ENCODE data around the gene THOC3.
A peak's percentile ranks its signal among the peaks of the same experiment; 100 is the strongest.
"Not testable (repeated sequence)": the region's sequence is repeated elsewhere in the genome, so short reads cannot be mapped to it uniquely, and the experiment has no call there.

THOC3 gene

GRCh38 chr5:175954107-175954506, 14.0 kb downstream of the THOC3 start:
- H3K4me3 Mint-ChIP-seq, H3K4me1 Mint-ChIP-seq, H3K27ac Mint-ChIP-seq, H3K36me3 Mint-ChIP-seq, H3K9me3 Mint-ChIP-seq, H3K27me3 Mint-ChIP-seq: not testable (repeated sequence)

DNA sequence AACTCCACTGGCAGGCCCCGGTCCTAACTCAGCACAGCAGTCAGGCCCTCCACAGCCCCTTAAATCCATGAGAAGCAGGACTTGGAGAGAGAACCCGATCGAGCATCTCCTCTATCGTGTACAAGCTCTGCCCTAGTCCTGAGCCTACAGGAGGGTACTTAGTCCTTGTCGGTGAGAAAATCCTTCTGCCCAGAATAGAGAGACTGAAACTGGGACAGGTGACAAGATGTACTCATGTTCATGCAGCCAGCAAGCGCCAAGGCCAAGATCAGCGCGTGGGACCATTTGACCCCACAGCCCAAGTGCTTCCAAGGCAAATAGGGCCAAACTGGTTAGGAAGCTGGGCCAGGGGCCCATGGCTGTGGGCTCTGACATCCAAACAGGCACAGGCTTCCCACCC, 15.3 kb downstream of the THOC3 start:
- H3K36me3 Mint-ChIP-seq, H3K27ac Mint-ChIP-seq, H3K27me3 Mint-ChIP-seq, H3K4me3 Mint-ChIP-seq, H3K4me1 Mint-ChIP-seq, H3K9me3 Mint-ChIP-seq: not testable (repeated sequence)

- H3K36me3 Mint-ChIP-seq, H3K27me3 Mint-ChIP-seq, H3K4me1 Mint-ChIP-seq, H3K4me3 Mint-ChIP-seq, H3K9me3 Mint-ChIP-seq, H3K27ac Mint-ChIP-seq: not testable (repeated sequence)
Measured at GRCh38 chr5:175951339-175951969, 16.7 kb downstream of the THOC3 start.

DNA sequence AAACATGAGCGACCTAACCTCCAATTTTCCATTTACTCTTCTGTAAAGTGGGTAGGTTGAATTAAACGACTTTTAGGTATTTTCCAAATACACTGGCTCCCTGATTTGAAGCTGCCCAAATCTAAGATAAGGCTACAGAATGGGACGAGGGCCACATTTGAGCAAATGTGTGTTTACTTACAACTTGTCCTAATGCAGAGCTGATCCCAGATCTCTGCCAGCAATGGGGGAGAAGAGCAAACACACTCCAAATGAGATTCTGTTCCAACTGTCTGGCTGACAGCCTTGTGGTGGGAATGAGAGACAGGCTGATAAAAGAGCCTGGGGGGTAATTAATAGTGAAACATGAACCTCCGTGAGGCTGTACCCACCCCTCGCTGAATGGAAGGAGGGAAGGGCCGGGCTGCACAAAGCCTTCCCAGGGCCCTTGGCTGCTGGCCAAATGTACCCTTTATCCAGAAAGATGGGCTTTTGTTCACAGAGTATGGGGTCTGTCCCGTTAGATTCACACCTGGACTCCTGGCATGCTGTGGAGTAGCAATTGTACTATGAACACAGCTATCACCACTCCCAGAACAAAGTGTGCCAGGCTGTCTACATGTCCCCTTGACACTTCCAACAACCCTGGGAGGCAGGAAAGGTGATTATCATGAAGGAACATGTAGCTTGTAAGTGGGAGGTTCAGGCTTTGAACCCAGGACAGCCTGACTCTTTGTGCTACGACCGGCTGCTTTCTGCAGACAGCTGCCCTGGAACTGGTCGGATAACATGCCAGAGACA, 19.6 kb downstream of the THOC3 start:
- not testable (repeated sequence) for H3K27ac Mint-ChIP-seq, H3K27me3 Mint-ChIP-seq, H3K4me3 Mint-ChIP-seq, H3K36me3 Mint-ChIP-seq, H3K9me3 Mint-ChIP-seq, H3K4me1 Mint-ChIP-seq

DNA sequence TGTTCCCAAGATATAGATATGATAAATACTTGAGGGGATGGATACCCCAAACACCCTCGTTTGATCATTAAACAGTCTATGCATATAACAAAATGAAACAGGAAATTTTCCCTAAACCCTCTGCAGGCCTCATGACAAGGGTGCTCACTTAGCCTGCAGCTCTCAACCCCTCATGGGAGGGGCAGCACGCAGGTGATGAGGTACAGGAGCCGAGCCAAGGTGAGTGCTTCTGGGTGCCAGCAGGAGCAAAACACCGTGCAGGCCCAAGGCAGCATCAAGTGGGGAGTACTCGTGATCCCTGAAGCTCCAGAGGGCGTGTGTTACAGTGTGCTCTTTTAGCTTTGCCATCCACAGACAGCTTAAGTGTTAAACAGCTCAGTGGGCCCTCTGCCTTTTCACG, 24.9 kb downstream of the THOC3 start:
- not testable (repeated sequence) for H3K4me3 Mint-ChIP-seq, H3K4me1 Mint-ChIP-seq, H3K9me3 Mint-ChIP-seq, H3K36me3 Mint-ChIP-seq, H3K27ac Mint-ChIP-seq, H3K27me3 Mint-ChIP-seq

DNA sequence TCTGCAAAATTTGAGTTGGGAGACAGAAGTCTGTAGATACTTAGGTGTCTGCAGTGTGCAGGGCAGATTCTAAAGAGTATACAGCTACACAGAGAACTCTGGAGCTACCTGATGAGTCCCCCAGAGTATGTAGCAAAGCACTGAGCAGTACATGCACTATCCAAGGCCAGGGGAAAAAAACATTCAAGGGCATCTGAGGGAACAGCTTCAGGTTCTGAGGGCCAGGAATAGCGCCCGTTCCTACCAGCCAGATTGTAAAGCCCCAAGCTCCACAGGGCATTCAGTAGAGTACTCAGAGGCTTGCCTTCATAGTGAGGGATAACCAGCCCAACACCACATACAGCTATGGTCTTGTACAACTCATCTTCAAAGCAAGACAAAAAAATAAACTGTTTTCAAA, 27.5 kb downstream of the THOC3 start:
- not testable (repeated sequence) for H3K4me1 Mint-ChIP-seq, H3K36me3 Mint-ChIP-seq, H3K4me3 Mint-ChIP-seq, H3K27me3 Mint-ChIP-seq, H3K27ac Mint-ChIP-seq, H3K9me3 Mint-ChIP-seq

- H3K4me1 Mint-ChIP-seq, H3K27me3 Mint-ChIP-seq, H3K4me3 Mint-ChIP-seq, H3K27ac Mint-ChIP-seq, H3K9me3 Mint-ChIP-seq, H3K36me3 Mint-ChIP-seq: not testable (repeated sequence)
Measured at GRCh38 chr5:175938489-175938888, 29.6 kb downstream of the THOC3 start.

DNA sequence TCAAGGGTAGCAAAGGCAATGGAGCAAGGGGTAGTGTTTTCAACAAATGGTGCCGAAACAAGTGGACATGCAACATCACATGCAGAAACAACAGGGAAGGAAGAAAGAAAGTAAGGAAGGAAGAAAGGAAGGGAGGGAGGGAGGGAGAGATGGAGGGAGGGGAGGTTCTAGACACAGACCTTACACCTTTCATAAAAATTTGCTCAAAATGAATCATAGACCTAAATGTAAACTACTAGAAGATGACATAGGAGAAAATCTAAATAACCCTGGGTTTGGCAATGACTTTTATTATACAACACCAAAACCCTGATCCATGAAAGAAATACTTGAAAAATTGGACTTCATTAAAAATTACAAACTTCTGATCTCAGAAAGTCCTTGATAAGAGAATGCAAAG, 39.4 kb downstream of the THOC3 start:
- not testable (repeated sequence) for H3K4me3 Mint-ChIP-seq, H3K4me1 Mint-ChIP-seq, H3K9me3 Mint-ChIP-seq, H3K27me3 Mint-ChIP-seq, H3K27ac Mint-ChIP-seq
- peaks cover 24% of the 10 kb centered on the region for H3K36me3 Mint-ChIP-seq

DNA sequence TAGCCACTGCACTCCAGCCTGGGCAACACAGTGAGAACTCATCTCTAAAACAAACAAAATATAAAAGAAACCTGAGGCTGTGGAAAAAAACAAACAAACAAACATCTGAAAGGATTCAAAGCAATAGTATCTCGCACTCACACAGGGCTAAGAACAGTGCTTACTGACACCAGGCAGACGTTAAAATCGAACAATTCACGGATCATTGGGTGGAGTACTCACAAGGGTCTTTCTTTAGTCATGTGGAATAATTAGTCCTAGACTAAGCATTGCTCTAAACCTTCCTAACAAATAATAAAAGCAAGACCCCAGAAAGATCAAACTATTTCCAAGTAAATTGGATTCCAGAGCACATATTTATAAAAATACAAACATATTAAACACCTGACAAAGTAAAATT, 43.0 kb downstream of the THOC3 start:
- not testable (repeated sequence) for H3K9me3 Mint-ChIP-seq, H3K4me3 Mint-ChIP-seq, H3K27me3 Mint-ChIP-seq, H3K27ac Mint-ChIP-seq, H3K4me1 Mint-ChIP-seq
- H3K36me3 Mint-ChIP-seq = peaks cover 31% of the 10 kb centered on the region

GRCh38 chr5:175922192-175922885, 45.8 kb downstream of the THOC3 start:
- Mint-ChIP-seq H3K4me1 (no peaks in the 10 kb centered on the region), H3K4me3 (no peak overlapping the region), H3K27me3 (no peaks in the 10 kb centered on the region), H3K36me3 (peaks cover 21% of the 10 kb centered on the region), H3K9me3 (no peaks in the 10 kb centered on the region), H3K27ac (no peak overlapping the region)

DNA sequence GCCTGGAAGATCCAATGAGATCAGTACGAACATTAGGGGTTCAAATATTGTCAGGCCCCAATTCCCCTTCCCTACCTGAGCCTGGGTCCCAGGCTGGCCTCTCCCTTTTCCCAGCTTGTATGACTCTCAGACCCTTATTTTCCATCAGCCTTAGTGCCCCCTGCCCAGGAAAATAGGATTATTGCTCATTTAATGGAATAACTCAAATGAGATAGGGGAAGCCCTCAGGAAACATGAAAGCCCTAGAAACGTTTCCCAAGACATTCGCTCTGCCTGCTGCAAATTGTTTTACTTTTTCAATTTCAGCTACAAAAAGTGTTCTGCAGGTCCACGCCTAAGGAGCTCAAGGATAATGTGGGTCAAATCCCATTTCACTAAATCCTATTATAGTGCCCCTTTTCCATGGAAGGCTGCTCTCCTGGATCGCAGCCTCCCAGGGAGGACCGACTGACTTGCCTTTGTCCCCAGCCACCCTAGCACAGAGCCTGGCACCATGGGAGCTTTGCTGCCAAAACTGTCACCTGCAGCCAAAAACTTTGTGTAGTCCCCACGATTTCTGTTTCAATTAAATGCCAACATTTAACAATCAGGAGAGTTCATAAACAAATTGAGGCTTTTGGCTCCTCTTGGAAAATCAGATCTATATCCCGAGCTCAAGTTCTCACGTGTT, 46.9 kb downstream of the THOC3 start:
- Mint-ChIP-seq H3K9me3 (no peaks in the 10 kb centered on the region), H3K4me1 (no peaks in the 10 kb centered on the region), H3K27me3 (no peaks in the 10 kb centered on the region), H3K4me3 (no peak overlapping the region), H3K27ac (no peak overlapping the region), H3K36me3 (peaks cover 25% of the 10 kb centered on the region)

DNA sequence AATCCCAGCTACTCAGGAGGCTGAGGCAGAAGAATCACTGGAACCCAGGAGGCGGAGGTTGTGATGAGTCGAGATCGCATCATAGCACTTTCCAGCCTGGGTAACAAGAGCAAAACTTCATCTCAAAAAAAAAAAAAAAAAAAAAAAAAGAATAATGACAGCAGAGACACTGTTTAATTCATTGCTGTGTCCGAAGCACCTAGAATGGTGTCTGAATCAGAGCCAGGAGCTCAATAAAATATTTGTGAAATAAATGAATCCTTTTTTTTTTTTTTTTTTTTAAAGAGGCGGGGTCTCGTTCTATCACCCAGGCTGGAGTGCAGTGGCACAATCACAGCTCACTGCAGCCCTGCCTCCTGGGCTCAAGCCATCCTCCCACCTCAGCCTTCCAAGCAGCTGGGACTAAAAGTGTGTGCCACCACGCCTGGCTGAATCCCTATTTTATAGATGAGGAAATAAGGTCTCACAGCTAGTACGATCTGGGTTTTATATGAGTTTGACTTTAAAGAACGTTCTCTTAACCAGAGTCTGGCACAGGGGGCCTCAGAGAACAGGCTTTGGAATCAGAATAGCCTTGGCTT, 47.8 kb downstream of the THOC3 start:
- Mint-ChIP-seq H3K9me3 (no peaks in the 10 kb centered on the region), H3K4me1 (peaks cover 5% of the 10 kb centered on the region), H3K36me3 (peaks cover 20% of the 10 kb centered on the region), H3K27me3 (no peaks in the 10 kb centered on the region), H3K27ac (no peak overlapping the region), H3K4me3 (no peak overlapping the region)

- not testable (repeated sequence) for H3K27ac Mint-ChIP-seq, H3K27me3 Mint-ChIP-seq, H3K9me3 Mint-ChIP-seq
- Mint-ChIP-seq H3K4me3 (peak overlapping the region; percentile 38), H3K4me1 (peaks cover 12% of the 10 kb centered on the region), H3K36me3 (peaks cover 14% of the 10 kb centered on the region)
Measured at GRCh38 chr5:175915066-175916037, 52.8 kb downstream of the THOC3 start.

DNA sequence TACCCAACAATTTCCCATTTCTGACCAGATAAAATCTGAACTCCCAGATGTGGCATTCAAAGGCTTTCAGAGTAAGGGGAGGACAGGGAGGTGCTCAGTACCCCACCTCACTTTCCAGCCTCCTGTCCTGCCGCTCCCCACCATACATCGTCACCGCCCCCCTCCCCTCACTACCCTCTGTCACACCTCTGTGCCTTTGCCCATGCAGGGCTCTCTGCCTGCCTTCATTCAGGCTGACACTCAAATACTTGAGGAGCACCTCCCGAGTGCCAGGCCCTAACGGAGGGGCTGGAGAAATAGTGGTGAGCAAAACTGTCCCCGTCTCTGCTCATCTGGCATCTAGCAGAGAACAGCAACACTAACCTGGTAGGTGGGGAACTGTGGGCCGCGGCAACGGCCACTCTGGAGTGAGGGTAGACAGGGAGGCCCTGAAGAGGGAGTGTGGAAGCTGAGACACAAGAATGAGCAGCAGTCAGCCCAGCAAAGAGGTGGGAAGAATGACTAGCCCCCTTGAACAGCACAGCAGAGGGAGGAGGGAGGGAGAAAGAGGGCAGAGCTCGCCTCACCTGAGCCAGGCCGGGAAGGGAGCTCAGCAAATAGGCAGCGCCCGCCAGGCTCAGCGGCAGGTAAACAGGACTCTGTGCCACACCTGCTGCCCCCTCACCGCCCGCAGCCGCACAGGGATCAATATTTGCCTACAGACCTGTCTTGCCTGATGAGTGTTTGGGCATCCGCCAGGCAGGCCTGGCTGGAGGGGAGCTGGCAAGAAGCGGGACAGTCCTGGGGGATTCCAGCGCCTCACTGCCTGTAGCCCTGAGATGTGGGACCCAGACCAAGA, 54.1 kb downstream of the THOC3 start:
- not testable (repeated sequence) for H3K4me3 Mint-ChIP-seq, H3K27ac Mint-ChIP-seq, H3K27me3 Mint-ChIP-seq, H3K9me3 Mint-ChIP-seq
- H3K36me3 Mint-ChIP-seq = peaks cover 14% of the 10 kb centered on the region
- peaks cover 12% of the 10 kb centered on the region for H3K4me1 Mint-ChIP-seq
